Measurements from ENCODE around the gene SH3YL1.

GRCh38 chr2:233030-233429 lies 30.8 kb downstream of the SH3YL1 start:
- TF ChIP-seq CTCF (conservative IDR thresholded peaks at IDR 0.05; ENCODE audit: low read depth in 2 of 2) (no peak), POLR2AphosphoS5 (IDR thresholded peaks at IDR 0.05; ENCODE audit: low read depth) (no peak), ETS1 (IDR thresholded peaks at IDR 0.05) (no peak), STAT1 (IDR thresholded peaks at IDR 0.05; ENCODE audit: unreplicated experiment) (no peak), CREB1 (CRISPR knock-in tag; IDR thresholded peaks at IDR 0.05; ENCODE audit: low read depth) (no peak), ZNF114 (CRISPR knock-in tag; IDR thresholded peaks at IDR 0.05) (no peak)
